HG03432 (cell line): Measurements from ENCODE around the gene RD3L.
"Not testable (repeated sequence)": the region's sequence is repeated elsewhere in the genome, so short reads cannot be mapped to it uniquely, and the experiment has no call there.

Experiments used
- ATAC-seq: cut with Tn5 transposase; IDR thresholded peaks from one replicate; pipeline ENCODE4 v1.9.1; 2021; ENCODE audit warnings: mild to moderate bottlenecking, moderate library complexity; ENCODE audit not compliant: unreplicated experiment

RD3L gene

DNA sequence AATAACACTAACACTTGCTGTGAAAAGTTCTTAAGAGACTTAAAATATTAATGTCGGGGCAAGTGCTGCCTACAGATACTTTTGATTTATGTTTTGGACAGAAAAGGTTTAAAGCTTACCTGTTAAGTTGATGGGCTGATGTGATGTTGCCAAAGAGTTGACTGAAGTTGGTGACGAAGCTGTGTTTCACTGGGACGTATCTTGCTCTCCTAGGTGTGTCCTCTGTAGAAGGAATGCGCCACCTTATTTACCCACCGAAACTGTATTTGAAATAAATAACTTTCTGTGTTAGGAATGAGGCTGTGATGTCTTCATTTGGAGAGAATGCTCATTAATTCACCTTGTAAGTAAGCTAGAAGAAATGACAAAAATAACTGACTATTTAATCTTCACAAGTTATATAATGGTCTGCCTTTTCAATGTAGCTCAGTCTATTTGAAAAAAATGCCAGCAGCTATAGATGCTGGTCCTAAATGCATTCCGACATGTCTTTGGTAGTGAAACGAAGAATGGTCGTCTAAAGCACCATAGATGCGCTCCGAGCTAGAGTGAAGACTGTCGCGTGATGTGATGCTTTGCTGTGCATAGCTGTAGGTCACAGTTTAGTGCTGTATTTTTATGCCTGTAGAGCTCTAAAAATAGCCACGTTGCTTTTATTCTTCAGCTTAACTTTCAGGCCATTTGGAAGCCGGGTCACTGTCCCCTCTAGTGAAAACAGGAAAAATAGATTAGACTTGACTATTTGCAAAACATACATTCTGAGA, at the start of gene RD3L:
Gene RD3L (minus strand): TSS at position 557 of the 764 bp plus-strand sequence. CDS start 834 bp downstream, outside the sequence.
- no peak for ATAC-seq

DNA sequence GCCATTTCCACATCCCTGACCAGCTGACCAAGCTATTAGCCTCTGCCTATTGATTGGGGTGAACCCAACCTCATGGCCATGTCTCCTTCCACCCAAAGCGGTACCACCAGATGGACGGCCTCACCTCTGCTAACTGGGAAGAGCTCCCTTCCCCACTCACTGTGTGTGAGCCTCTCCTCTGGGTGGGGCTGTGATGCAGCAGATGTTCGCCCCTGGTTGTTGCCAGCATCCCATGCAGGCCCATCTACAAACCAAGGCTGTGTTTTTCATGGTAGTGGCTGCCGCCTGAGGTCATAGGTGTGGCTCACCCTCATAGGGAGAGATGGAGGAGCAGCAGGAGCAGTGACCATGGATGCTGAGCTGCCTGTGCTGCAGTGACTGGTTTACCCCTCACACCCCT, 47.6 kb upstream of the RD3L start:
- ATAC-seq, result no peak

DNA sequence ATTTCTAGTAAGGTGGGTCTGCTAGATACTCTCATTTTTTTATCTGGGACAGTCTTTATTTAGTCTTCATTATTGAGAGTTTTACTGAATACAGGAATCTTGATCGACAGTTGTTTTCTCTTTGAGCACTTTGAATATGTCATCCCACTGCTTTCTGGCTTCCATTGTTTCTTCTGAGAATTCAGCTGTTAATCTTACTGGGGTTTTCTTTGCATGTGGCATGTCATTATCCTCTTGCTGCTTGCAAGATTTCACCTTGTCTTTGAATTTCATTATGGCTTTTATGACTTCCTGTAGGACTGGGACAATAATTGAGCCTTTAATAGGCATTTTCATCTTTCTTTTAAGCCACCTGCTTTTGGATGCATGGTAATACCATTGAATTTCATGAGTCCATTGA, 46.7 kb upstream of the RD3L start:
- ATAC-seq, result no peak

DNA sequence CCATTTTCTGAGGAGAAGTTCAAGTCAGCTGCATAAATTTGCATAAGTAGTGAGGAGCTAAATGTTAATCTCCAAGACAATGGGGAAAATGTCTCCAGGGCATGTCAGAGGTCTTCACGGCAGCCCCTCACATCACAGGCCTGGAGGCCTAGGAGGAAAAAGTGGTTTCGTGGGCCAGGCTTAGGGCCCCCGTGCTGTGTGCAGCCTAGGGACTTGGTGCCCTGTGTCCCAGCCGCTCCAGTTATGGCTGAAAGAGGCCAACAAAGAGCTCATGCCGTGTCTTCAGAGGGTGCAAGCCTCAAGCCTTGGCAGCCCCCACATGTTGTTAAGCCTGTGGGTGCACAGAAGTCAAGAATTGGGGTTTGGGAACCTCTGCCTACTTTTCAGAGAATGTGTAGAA, 41.9 kb upstream of the RD3L start:
- no peak for ATAC-seq

DNA sequence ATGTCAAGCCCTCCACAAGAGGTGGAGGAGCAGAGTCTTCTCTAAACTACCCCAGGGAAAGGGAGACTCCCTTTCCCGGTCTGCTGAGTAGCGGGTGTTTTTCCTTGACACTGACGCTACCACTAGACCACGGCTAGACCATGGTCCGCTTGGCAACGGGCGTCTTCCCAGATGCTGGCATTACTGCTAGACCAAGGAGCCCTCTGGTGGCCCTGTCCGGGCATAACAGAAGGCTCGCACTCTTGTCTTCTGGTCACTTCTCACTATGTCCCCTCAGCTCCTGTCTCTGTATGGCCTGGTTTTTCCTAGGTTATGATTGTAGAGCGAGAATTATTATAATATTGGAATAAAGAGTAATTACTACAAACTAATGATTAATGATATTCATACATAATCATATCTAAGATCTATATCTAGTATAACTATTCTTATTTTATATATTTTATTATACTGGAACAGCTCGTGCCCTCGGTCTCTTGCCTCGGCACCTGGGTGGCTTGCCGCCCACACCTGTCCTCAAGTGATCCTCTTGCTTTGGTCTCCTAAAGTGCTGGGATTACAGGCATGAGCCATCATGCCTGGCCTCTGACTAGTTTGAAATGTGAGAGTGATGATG, 38.4 kb upstream of the RD3L start:
- ATAC-seq, result not testable (repeated sequence)

DNA sequence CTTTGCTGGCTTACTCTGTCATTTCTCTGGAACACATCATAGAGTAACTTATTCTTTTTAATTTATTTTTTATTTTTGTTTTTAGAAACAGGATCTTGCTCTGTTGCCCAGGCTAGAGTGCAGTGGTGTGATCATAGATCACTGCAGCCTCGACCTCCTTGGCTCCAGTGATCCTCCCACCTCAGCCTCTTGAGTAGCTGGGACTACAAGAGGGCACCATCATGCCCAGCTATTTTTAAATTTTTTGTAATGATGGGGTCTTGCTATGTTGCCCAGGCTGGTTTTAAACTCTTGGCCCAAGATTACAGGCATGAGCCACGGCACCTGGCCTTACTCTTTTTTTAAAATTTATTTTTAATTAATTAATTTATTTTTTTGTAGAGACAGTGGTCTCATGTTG, 32.2 kb upstream of the RD3L start:
- no peak for ATAC-seq

DNA sequence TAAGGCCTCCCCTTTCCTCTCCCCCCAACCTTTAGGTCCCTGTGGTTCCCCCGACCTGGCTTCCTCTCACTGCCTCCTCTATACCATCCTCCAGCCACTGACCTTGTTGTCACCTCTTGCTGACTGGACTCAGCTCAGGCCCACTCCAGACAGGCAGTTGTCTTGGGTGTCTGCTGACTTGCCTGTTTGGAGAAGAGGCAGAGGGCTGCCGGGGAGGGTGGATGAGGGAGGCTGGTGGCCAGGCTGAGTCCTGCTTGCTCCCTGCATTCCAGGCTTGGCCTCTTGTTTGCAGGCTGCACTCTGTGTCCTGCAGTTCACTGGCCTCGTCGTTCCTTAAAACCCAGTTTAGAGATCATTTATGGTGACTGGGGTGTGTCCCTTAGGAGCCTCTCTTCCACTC, 31.0 kb upstream of the RD3L start:
- no peak for ATAC-seq

DNA sequence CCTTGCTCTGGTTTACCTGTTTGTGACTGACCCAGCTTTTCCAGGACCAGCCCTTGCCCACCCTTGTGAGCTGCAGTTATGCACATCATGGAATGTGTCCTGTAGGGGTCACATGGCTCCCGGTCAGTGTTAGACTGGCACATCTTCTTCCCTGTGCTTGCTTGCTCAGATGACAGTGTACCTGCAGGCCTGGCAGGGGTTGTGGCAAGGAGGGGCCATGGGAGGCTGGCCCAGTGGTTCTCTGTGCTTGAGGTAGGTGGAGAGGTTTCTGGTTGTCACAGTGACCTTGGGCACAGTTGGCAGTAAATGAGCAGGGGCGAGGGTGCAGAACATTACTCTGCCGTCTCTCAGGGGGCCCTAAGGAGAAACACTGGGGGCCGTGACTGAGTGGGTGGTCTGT, 27.6 kb upstream of the RD3L start:
- ATAC-seq, result no peak

DNA sequence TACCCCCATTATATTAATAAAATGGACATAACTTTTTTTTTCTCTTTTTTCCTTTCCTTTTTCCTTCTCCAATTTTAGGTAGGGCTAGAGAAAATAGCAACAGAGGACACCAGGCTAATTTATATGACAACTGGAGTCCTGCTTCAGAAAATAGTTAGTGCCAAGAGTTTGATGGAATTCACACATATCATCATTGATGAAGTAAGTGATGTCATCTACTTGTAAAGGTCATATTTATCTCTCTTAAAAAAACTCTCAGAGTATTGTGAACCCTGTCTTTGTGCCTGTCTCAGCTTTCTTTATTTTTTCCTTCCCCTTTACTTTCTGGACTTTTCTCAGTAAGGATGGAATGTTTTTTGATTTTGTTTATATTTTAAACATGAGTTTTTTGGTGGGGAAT, 24.3 kb upstream of the RD3L start:
- no peak for ATAC-seq

DNA sequence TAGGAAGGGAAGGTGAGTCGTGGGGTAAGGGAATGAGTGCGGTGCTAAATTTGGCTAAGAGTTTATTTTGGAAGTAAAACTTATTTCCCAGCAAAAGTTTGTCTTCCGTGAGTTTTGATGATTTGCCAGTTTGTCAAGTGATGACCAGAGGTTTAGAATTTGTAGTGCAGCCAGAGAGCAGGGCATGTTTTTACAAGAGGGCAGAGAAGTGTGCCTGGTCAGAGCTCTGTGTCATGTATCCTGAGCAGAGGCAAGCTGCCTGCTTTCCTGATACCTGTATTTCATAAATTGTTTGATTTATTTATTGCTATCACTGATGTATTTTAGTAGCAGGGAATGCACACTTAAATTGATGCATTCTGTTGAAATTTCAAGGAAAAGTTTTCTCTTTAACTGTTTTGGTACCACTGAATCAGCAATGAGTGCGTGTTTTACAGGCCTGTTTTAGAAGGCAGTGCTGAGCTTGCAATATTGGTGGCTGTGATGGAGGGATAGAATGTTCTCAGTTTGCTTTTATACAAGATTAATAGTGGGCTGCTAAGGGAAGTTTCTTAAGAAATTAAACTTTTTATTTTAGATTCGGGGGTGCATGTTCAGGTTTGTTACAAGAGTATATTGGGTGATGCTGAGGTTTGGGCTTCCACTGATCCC, 19.7 kb upstream of the RD3L start:
- ATAC-seq, result no peak

DNA sequence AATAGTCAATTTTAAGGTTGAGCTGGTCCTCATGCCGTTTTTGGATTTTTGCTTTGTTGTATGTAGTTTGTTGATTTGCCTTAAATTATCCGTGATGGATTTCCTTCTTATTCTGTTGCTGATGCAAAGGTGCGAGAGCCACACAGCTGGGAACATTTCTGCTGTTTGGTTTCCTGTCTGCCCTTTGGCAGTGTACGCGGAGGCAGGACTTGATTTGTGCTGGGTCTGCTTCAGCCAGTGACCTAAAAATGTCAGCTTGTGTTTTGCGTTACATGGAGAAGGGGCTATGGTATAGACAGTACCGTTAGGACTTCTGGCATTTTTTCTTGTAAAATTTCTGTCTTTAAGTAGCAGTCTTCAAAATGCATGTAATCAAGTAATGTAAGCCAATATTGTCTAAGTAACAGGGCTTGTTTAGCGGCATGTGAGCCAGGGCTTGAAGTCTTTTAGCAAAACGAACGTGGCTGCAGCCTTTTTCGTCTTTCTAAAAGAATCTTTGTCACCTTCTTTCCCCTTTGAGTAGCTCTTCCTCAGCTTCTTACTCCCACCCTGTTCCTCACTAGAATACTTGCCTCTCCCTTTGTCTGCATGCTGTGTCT, 18.2 kb upstream of the RD3L start:
- ATAC-seq, result no peak

DNA sequence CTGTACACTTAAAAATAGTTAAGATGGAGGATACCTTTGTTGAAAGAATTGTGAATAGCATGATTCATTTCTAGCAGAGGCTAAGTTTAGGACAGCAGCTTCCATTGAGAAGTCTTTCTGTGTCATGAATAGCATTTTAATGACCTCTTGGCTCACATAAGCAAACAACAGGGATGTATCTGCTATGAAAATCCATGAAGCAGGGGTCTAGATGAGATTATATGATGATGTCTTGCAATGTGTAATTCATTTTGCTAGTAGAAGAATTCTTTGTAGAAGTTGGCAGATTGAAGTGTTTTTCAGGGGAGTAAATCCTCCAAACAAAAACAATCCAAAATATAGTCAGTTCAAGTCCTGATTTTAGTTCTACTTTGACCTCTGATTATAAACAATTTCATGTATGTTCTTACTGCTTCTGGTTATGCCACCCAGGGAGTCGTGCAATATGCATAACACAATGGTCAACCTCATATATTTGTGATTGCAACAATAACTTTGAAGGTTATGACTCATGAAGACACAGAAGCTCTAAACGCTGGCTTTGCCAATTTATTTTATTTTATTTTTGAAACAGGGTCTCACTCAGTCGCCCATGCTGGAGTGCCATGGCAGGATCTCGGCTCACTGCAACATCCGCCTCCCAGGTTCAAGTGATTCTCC, 6.9 kb upstream of the RD3L start:
- no peak for ATAC-seq

DNA sequence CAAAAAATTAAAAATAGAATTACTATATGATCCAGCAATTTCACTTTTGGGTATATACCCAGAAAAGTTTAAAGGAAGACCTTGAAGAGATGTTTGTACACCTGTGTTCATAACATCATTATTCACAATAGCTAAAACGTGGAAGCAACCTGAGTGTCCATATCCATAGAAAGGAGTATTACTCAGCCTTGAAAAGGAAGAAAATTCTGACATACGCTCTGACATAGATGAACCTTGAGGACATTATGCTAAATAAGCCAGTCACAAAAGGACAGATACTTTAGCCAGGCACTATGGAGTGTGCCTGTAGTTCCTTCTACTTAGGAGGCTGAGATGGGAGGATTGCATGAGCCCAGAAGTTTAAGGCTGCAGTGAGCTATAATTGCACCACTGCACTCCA, 6.1 kb upstream of the RD3L start:
- no peak for ATAC-seq

DNA sequence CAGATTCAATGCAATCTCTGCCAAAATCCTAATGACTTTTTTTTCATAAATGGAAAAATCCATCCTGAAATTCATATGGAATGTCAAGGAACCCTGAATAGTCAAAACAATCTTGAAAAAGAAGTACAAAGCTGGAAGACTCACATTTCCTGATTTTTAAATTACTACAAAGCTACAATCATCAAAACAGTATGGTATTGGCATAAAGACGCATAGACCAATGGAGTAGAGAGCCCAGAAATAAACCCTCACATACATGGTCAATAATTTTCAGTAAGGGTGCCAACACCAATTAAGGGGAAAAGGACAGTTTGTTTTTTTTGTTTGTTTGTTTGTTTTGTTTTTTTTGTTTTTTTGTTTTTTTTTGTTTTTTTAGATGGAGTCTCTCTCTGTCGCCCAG, 4.6 kb upstream of the RD3L start:
- no peak for ATAC-seq

DNA sequence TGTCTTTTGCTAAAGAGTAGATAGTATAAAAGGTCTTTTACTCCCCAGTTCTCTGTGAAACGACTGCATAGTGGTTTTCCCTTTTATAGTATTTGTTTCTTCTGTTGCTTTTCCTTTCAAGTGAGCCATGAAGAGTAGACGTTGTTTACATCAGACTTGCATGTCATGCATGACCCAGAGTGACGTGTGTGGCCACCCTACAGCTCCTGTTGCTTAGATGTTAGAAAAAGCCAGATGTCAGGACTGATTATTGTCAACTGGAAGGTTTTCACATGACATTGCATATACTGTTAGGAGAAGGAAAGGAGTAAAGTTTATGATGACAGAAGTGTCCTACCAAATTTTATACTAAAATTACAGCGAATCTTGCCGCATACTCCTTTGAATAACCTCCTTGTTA, 1.3 kb upstream of the RD3L start:
- ATAC-seq, result no peak

DNA sequence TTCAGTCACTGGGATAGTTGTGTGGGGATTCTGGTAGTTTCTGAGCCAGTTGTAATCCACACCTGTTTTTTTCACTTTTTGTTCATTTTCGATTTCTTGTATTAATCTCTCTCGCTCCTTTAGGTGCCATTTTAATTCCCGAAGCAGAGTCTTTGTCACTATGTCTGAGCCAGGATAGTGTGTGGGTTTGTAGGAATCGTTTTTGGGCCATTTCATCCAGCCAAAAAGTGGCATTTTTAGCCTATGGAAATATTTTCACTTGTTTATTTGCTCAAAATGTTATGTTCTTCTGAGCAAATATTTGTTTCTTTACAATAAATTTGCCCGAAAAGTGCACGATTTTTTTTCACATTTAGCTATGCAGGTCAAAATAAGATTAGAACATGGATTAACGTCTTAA, 867 bp downstream of the RD3L start:
- ATAC-seq, result no peak

DNA sequence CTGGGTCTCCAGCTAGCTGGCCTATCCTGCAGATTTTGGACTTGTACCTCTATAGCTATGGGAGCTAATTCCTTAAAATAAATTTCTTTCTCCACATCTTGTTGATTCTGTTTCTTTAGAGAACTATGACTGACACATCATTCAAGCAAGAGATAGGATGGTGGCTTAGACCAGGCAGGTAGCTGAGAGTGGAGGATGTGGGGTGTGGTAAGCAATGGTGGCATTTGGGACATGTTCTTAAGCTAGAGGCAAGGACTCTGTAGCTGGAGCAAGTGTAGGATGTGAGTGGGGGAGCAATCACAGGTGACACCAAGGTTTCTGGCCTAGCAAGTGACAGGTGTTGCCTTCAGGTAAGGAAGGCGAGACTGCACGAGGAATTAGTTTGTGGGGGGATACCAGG, 7.2 kb downstream of the RD3L start:
- ATAC-seq, result no peak

DNA sequence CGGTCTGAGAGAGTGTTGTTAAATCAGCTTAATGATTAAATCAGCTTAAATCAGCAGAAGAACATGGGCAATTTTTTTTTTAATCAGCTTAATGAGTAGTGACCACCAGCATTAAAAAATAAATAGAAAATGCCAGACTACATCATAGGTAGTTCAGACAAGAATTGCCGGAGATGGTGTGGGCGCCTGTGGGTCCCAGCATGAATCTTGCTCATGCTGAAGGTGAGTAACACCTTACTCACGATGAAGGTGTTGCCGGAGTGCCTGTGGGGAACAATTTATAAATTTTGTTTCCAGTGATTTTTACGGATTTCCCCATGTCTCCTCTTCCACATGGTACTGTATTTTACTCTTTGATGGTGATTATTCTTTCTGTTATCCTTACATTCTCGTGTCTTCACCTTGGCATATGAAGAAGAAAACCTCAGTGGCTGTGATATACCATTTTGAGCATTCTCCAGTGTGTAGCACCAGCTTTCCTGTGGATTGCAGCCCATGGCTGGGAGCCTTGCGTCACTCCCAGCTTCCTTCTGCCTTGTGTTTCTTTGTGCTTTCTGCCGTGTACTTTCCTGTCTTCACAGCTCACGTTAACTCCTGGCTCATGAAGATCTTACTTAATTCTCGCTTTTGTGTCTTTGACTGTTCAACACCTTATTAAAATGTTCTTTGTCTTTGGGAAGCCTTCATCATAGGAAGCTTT, 9.4 kb downstream of the RD3L start:
- no peak for ATAC-seq

DNA sequence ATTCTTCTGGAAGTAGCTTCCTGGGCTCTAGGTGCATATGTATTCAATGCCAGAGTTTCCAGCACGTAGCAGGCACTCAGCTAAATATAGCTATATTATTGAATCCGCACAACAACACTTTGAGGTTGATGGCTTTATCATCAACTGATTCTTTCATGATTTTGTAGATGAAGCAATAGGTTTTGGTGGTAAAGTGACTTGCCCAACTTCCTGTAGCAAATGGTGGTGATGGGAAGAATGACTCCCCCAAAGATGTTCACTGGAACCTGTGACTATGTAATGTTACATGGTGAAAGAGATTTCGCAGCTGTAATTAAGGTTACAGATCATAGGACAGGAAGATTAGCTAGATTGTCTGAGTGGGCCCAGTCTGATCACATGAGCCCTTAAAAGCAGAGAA, 10.9 kb downstream of the RD3L start:
- no peak for ATAC-seq

DNA sequence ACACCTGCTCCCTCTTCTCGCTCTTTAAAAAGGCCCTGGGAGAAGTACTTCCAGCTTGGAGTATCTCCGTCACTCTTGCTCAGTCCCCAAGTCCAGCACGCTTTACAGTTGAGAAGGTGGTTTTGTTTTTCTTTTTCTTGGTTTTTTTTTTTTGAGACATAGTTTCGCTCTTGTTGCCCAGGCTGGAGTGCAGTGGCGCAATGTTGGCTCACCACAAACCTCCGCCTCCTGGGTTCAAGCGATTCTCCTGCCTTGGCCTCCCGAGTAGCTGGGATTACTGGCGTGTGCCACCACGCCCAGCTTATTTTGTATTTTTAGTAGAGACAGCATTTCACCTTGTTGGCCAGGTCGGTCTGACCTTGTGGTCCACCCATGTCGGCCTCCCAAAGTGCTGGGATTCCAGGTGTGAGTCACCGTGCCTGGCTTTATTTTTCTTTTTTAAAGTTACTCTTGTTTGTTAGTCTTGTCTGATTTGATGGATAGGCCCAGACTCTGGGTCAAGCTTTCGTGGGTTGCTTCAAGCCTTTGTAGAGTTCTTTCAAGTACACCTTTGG, 12.2 kb downstream of the RD3L start:
- no peak for ATAC-seq
